SH-SY5Y (cell line): ENCODE measurements around the gene MYO10.

Experiments used
- GATA2 ChIP-seq: IDR thresholded peaks from 2 replicates; pipeline ENCODE4 v1.6.1; 2011; ENCODE audit warnings: mild to moderate bottlenecking, low read depth, low read length
- GATA3 ChIP-seq: IDR thresholded peaks from 2 replicates; pipeline ENCODE4 v1.6.1; 2011; ENCODE audit warnings: low read depth, mild to moderate bottlenecking, low read length, moderate library complexity

DNA sequence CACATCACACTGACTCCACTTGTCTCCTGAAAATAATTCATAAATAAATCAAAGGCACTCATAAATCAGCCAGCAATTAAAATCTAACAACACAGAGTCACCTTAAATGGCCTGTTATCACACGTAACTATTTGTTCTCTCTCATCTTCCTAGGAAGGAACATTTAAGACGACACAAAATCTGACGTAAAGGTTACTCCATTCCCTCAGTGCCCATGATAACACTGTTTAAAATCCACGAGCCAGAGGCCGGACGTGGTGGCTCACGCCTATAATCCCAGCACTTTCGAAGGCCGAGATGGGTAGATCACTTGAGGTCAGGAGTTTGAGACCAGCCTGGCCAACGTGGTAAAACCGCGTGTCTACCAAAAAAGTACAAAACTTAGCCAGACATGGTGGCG lies 56.4 kb downstream of the MYO10 start:
- TF ChIP-seq GATA2 (no peak), GATA3 (no peak)
